ENCODE data around the gene TPCN2.

The TPCN2 gene

GRCh38 chr11:69053546-69054396 lies 5.0 kb downstream of the TPCN2 start:
- Histone ChIP-seq H3K27ac (ENCODE audit: insufficient read depth in 1 of 2, low read depth in 1 of 2, low read length in 2 of 2, poor library complexity in 1 of 2, severe bottlenecking in 2 of 2) (no peak overlapping the region), H3K27me3 (replicated peaks in 2 of 5; ENCODE audit: control insufficient read depth in 4 of 5, insufficient read depth in 5 of 5, low read length in 4 of 5) (no peaks in the 10 kb centered on the region), H3K36me3 (ENCODE audit: control insufficient read depth in 4 of 4, insufficient read depth in 4 of 4, low read length in 3 of 4) (peaks cover 6 to 38% (median 22%) of the 10 kb centered on the region in 4 experiments), H3K4me3 (ENCODE audit: control insufficient read depth in 1 of 7, extremely low read depth in 1 of 7, insufficient read depth in 4 of 7, low read depth in 2 of 7, low read length in 6 of 7) (no peak overlapping the region), H3K4me1 (ENCODE audit: control extremely low read depth in 1 of 4, control insufficient read depth in 4 of 4, insufficient read depth in 4 of 4, low read length in 3 of 4) (peaks cover 0 to 21% (median 16%) of the 10 kb centered on the region in 4 experiments), H3K9me3 (ENCODE audit: control extremely low read depth in 1 of 5, control insufficient read depth in 4 of 5, insufficient read depth in 2 of 5, low read depth in 1 of 5, low read length in 4 of 5) (no peaks in the 10 kb centered on the region)
- no peak for DNase-seq
- WGBS (ENCODE audit: insufficient coverage), result 81% methylated on average over 29 of the region's 35 CpGs
- CTCF ChIA-PET, result no interaction called here
- POLR2A ChIA-PET, result no interaction called here

GRCh38 chr11:69054397-69055211 lies 5.9 kb downstream of the TPCN2 start:
- Histone ChIP-seq H3K4me3 (ENCODE audit: control insufficient read depth in 1 of 7, extremely low read depth in 1 of 7, insufficient read depth in 4 of 7, low read depth in 2 of 7, low read length in 6 of 7) (no peak overlapping the region), H3K4me1 (ENCODE audit: control extremely low read depth in 1 of 4, control insufficient read depth in 4 of 4, insufficient read depth in 4 of 4, low read length in 3 of 4) (peaks cover 0 to 17% (median 10%) of the 10 kb centered on the region in 4 experiments), H3K27me3 (replicated peaks in 2 of 5; ENCODE audit: control insufficient read depth in 4 of 5, insufficient read depth in 5 of 5, low read length in 4 of 5) (no peaks in the 10 kb centered on the region), H3K27ac (ENCODE audit: insufficient read depth in 1 of 2, low read depth in 1 of 2, low read length in 2 of 2, poor library complexity in 1 of 2, severe bottlenecking in 2 of 2) (no peak overlapping the region), H3K36me3 (ENCODE audit: control insufficient read depth in 4 of 4, insufficient read depth in 4 of 4, low read length in 3 of 4) (peaks cover 7 to 44% (median 25%) of the 10 kb centered on the region in 4 experiments), H3K9me3 (ENCODE audit: control extremely low read depth in 1 of 5, control insufficient read depth in 4 of 5, insufficient read depth in 2 of 5, low read depth in 1 of 5, low read length in 4 of 5) (no peaks in the 10 kb centered on the region)
- no peak for DNase-seq
- ChIA-PET CTCF (interaction anchor here (1.5 to 1.6 kb wide), 2 partner anchors 26 to 35 kb away, joined by 3 read pairs; no protein-coding TSS in a partner anchor), POLR2A (interaction anchor here (0.7 kb wide), 1 partner anchor 17 kb away, joined by 5 read pairs; no protein-coding TSS in a partner anchor)
- WGBS (ENCODE audit: insufficient coverage), result 98% methylated on average over 30 of the region's 31 CpGs

- Histone ChIP-seq H3K9me3 (ENCODE audit: control extremely low read depth in 1 of 5, control insufficient read depth in 4 of 5, insufficient read depth in 2 of 5, low read depth in 1 of 5, low read length in 4 of 5) (no peaks in the 10 kb centered on the region), H3K27ac (ENCODE audit: insufficient read depth in 1 of 2, low read depth in 1 of 2, low read length in 2 of 2, poor library complexity in 1 of 2, severe bottlenecking in 2 of 2) (no peak overlapping the region), H3K36me3 (ENCODE audit: control insufficient read depth in 4 of 4, insufficient read depth in 4 of 4, low read length in 3 of 4) (peaks cover 10 to 49% (median 28%) of the 10 kb centered on the region in 4 experiments), H3K4me1 (ENCODE audit: control extremely low read depth in 1 of 4, control insufficient read depth in 4 of 4, insufficient read depth in 4 of 4, low read length in 3 of 4) (peaks cover 0 to 11% (median 5%) of the 10 kb centered on the region in 4 experiments), H3K4me3 (ENCODE audit: control insufficient read depth in 1 of 7, extremely low read depth in 1 of 7, insufficient read depth in 4 of 7, low read depth in 2 of 7, low read length in 6 of 7) (no peak overlapping the region), H3K27me3 (replicated peaks in 2 of 5; ENCODE audit: control insufficient read depth in 4 of 5, insufficient read depth in 5 of 5, low read length in 4 of 5) (no peaks in the 10 kb centered on the region)
- 97% methylated on average over 20 of the region's 21 CpGs for WGBS (ENCODE audit: insufficient coverage)
- no peak for DNase-seq
- CTCF ChIA-PET, result interaction anchor here (1.5 to 1.6 kb wide), 2 partner anchors 25 to 34 kb away, joined by 3 read pairs; no protein-coding TSS in a partner anchor
- POLR2A ChIA-PET, result interaction anchor here (0.7 kb wide), 1 partner anchor 18 kb away, joined by 5 read pairs; no protein-coding TSS in a partner anchor
Measured at GRCh38 chr11:69055212-69055586, 6.5 kb downstream of the TPCN2 start.

- Histone ChIP-seq H3K36me3 (ENCODE audit: control insufficient read depth in 4 of 4, insufficient read depth in 4 of 4, low read length in 3 of 4) (peaks cover 10 to 49% (median 30%) of the 10 kb centered on the region in 4 experiments), H3K4me3 (ENCODE audit: control insufficient read depth in 1 of 7, extremely low read depth in 1 of 7, insufficient read depth in 4 of 7, low read depth in 2 of 7, low read length in 6 of 7) (no peak overlapping the region), H3K27ac (ENCODE audit: insufficient read depth in 1 of 2, low read depth in 1 of 2, low read length in 2 of 2, poor library complexity in 1 of 2, severe bottlenecking in 2 of 2) (no peak overlapping the region), H3K4me1 (ENCODE audit: control extremely low read depth in 1 of 4, control insufficient read depth in 4 of 4, insufficient read depth in 4 of 4, low read length in 3 of 4) (peaks cover 0 to 9% (median 4%) of the 10 kb centered on the region in 4 experiments), H3K9me3 (ENCODE audit: control extremely low read depth in 1 of 5, control insufficient read depth in 4 of 5, insufficient read depth in 2 of 5, low read depth in 1 of 5, low read length in 4 of 5) (no peaks in the 10 kb centered on the region), H3K27me3 (replicated peaks in 2 of 5; ENCODE audit: control insufficient read depth in 4 of 5, insufficient read depth in 5 of 5, low read length in 4 of 5) (no peaks in the 10 kb centered on the region)
- CTCF ChIA-PET, result interaction anchor here (1.5 to 1.6 kb wide), 2 partner anchors 25 to 33 kb away, joined by 3 read pairs; no protein-coding TSS in a partner anchor
- POLR2A ChIA-PET, result no interaction called here
- peak; percentile 46 to 72 (median 58) for DNase-seq
- 86% methylated on average over 13 of the region's 22 CpGs for WGBS (ENCODE audit: insufficient coverage)
Measured at GRCh38 chr11:69055598-69056516, 7.1 kb downstream of the TPCN2 start.

- no peaks in the 10 kb centered on the region for H3K9me3 ChIP-seq (ENCODE audit: control extremely low read depth in 1 of 5, control insufficient read depth in 4 of 5, insufficient read depth in 2 of 5, low read depth in 1 of 5, low read length in 4 of 5)
- H3K4me1 ChIP-seq (ENCODE audit: control extremely low read depth in 1 of 4, control insufficient read depth in 4 of 4, insufficient read depth in 4 of 4, low read length in 3 of 4), result peaks cover 0 to 9% (median 3%) of the 10 kb centered on the region in 4 experiments
- WGBS (ENCODE audit: insufficient coverage), result 96% methylated on average over 15 of the region's 15 CpGs
- POLR2A ChIA-PET, result no interaction called here
- no peak overlapping the region for H3K27ac ChIP-seq (ENCODE audit: insufficient read depth in 1 of 2, low read depth in 1 of 2, low read length in 2 of 2, poor library complexity in 1 of 2, severe bottlenecking in 2 of 2)
- CTCF ChIA-PET, result no interaction called here
- no peak overlapping the region for H3K4me3 ChIP-seq (ENCODE audit: control insufficient read depth in 1 of 7, extremely low read depth in 1 of 7, insufficient read depth in 4 of 7, low read depth in 2 of 7, low read length in 6 of 7)
- DNase-seq, result no peak
- H3K27me3 ChIP-seq (replicated peaks in 2 of 5; ENCODE audit: control insufficient read depth in 4 of 5, insufficient read depth in 5 of 5, low read length in 4 of 5), result no peaks in the 10 kb centered on the region
- peaks cover 10 to 51% (median 32%) of the 10 kb centered on the region in 4 experiments for H3K36me3 ChIP-seq (ENCODE audit: control insufficient read depth in 4 of 4, insufficient read depth in 4 of 4, low read length in 3 of 4)
Measured at GRCh38 chr11:69057236-69057635, 8.5 kb downstream of the TPCN2 start.

- Histone ChIP-seq H3K27ac (ENCODE audit: insufficient read depth in 1 of 2, low read depth in 1 of 2, low read length in 2 of 2, poor library complexity in 1 of 2, severe bottlenecking in 2 of 2) (no peak overlapping the region), H3K27me3 (replicated peaks in 2 of 5; ENCODE audit: control insufficient read depth in 4 of 5, insufficient read depth in 5 of 5, low read length in 4 of 5) (no peaks in the 10 kb centered on the region), H3K4me1 (ENCODE audit: control extremely low read depth in 1 of 4, control insufficient read depth in 4 of 4, insufficient read depth in 4 of 4, low read length in 3 of 4) (peaks cover 0 to 9% (median 3%) of the 10 kb centered on the region in 4 experiments), H3K36me3 (ENCODE audit: control insufficient read depth in 4 of 4, insufficient read depth in 4 of 4, low read length in 3 of 4) (peaks cover 10 to 56% (median 36%) of the 10 kb centered on the region in 4 experiments), H3K4me3 (ENCODE audit: control insufficient read depth in 1 of 7, extremely low read depth in 1 of 7, insufficient read depth in 4 of 7, low read depth in 2 of 7, low read length in 6 of 7) (no peak overlapping the region), H3K9me3 (ENCODE audit: control extremely low read depth in 1 of 5, control insufficient read depth in 4 of 5, insufficient read depth in 2 of 5, low read depth in 1 of 5, low read length in 4 of 5) (no peaks in the 10 kb centered on the region)
- ChIA-PET CTCF (interaction anchor here (1.1 kb wide), 1 partner anchor 106 kb away, joined by 3 read pairs; no protein-coding TSS in a partner anchor), POLR2A (no interaction called here)
- whole genome bisulfite sequencing (ENCODE audit: insufficient coverage), result 100% methylated on average over 8 of the region's 14 CpGs
- DNase-seq, result no peak
Measured at GRCh38 chr11:69057801-69058200, 9.1 kb downstream of the TPCN2 start.
